OCI-LY7 (cell line): Measurements from ENCODE around the gene PPID.

Experiments used
- EZH2phosphoT487 ChIP-seq: fragments of 200-600 bp; sonication (generic); IDR thresholded peaks from 2 replicates; pipeline ENCODE4 v1.6.1; 2018; ENCODE audit warnings: low read depth, borderline replicate concordance, mild to moderate bottlenecking, mixed run types, antibody characterized with exemption, low read length, moderate library complexity, mixed read lengths
- TF ChIP-seq, protein P1 (sequence below): fragments of 200-600 bp; sonication (generic); conservative IDR thresholded peaks from 2 replicates; pipeline ENCODE4 v1.5.1; 2014; ENCODE audit warnings: mild to moderate bottlenecking, antibody characterized with exemption, low read length, moderate library complexity, mixed read lengths

DNA sequence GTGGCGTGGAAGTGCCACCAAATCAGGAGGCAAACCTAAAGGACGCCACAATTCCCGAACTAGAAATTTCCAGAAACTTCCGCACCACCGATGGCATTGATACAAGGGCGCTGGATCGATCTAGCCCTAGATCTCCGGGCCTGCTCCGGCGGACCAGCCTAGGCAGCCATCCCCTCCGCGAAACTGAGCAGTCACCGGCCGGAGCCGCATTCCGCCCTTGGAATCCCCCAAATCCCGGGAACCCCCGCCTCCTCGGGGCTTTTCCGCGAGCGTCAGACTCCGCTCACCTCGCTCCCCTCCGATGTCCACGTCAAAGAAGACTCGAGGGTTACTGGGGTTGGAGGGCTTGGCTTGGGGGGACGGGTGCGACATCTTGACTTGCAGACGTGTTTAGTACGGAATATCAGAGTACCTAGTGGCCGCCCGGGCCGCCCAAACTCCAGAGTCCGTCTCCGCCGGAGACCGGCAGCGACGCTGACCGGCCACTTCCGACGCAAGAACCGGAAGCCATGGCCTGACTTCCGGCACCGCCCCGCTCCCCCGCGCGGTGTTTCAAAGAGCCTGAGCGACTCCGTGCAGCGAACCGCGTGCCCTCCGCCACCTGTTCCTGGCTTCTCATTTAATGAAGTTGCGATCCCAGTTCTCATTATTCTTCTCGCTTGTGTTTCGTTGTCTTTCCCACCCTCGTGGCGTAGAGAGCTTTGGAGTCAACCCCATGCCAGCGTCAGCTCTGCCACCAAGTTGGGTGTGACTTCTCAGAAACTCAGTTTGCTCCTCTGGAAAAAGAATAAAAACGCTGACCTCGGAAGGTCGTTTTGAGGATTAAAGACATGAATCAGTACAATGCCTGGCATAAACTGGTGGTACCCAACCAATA is at the start of gene PPID:
- TF ChIP-seq, protein P1, sequence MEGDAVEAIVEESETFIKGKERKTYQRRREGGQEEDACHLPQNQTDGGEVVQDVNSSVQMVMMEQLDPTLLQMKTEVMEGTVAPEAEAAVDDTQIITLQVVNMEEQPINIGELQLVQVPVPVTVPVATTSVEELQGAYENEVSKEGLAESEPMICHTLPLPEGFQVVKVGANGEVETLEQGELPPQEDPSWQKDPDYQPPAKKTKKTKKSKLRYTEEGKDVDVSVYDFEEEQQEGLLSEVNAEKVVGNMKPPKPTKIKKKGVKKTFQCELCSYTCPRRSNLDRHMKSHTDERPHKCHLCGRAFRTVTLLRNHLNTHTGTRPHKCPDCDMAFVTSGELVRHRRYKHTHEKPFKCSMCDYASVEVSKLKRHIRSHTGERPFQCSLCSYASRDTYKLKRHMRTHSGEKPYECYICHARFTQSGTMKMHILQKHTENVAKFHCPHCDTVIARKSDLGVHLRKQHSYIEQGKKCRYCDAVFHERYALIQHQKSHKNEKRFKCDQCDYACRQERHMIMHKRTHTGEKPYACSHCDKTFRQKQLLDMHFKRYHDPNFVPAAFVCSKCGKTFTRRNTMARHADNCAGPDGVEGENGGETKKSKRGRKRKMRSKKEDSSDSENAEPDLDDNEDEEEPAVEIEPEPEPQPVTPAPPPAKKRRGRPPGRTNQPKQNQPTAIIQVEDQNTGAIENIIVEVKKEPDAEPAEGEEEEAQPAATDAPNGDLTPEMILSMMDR = no peak
- no peak for TF ChIP-seq EZH2phosphoT487
